GM12874 (cell line): ENCODE data around the gene CERT1.

ENCODE experiments used
- CTCF ChIP-seq: IDR thresholded peaks from 2 replicates; pipeline ENCODE4 v1.5.1; 2011; ENCODE audit warnings: low read depth, mild to moderate bottlenecking, control low read depth, low read length, moderate library complexity; ENCODE audit not compliant: insufficient read depth

The CERT1 gene

GRCh38 chr5:75340714-75341478, 170.5 kb downstream of the CERT1 start:
- no peak for TF ChIP-seq CTCF

- TF ChIP-seq CTCF: no peak
Observed at GRCh38 chr5:75338408-75338807, 173.0 kb downstream of the CERT1 start.

GRCh38 chr5:75337366-75338021, 173.9 kb downstream of the CERT1 start:
- no peak for TF ChIP-seq CTCF

DNA sequence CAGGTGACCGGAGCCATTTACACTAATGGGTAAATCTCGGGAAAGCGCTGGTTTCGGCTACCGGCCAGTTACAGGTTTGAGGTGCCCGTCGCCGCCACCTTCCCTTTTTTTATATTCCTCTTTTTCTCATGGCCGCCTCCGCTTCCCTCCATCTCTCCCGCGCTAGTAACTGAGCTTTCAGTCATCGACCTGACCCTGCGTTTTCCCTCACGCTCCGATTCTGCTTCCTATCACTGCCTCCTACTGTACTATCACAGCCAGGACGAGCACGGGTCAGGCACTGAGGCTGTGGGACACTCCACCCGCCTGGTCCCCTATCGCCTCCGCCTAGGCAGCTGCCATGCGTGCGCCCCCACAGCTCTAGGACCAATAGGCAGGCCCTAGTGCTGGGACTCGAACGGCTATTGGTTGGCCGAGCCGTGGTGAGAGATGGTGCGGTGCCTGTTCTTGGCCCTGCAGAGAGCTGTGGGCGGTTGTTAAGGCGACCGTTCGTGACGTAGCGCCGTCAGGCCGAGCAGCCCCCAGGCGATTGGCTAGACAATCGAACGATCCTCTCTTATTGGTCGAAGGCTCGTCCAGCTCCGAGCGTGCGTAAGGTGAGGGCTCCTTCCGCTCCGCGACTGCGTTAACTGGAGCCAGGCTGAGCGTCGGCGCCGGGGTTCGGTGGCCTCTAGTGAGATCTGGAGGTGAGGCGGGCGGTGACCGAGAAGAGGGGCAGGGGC, 174.7 kb downstream of the CERT1 start, which contains the start of gene HMGCR:
HMGCR (plus strand) TSS at position 606 of the 722 bp plus-strand sequence. CDS start 5,386 bp downstream, outside the sequence.
- TF ChIP-seq CTCF: peak; percentile 23; the same call in 1 of the 2 replicates

GRCh38 chr5:75335952-75336614, 175.3 kb downstream of the CERT1 start:
- TF ChIP-seq CTCF: no peak

GRCh38 chr5:75335486-75335885, 175.9 kb downstream of the CERT1 start:
- TF ChIP-seq CTCF: no peak
